H9 (cell line): ENCODE measurements around the gene FBLN7. TPM values are rescaled to one million over a fixed set of nuclear protein-coding genes. Genes with fewer than 3 reads are reported as not detected.

Source experiments
- DNase-seq: peaks from one replicate; pipeline ENCODE4 v3.0.0-alpha.2; 2017
- H2AFZ ChIP-seq: one replicate; pipeline ENCODE4 v1.6.1; 2013; ENCODE audit warnings: mild to moderate bottlenecking, low read length, control low read depth, moderate library complexity
- H2AK5ac ChIP-seq: 2 replicates; pipeline ENCODE4 v1.6.1; 2013; ENCODE audit warnings: low read length, control low read depth, mixed read lengths; ENCODE audit not compliant: insufficient read length
- H2BK120ac ChIP-seq: one replicate; pipeline ENCODE4 v1.6.1; 2013; ENCODE audit warnings: low read depth, mild to moderate bottlenecking, low read length, control low read depth, inconsistent platforms; ENCODE audit not compliant: poor library complexity, severe bottlenecking
- H2BK12ac ChIP-seq: 2 replicates; pipeline ENCODE4 v1.6.1; 2013; ENCODE audit warnings: low read length, control low read depth, mixed read lengths, low read depth; ENCODE audit not compliant: insufficient read length
- H2BK15ac ChIP-seq: 2 replicates; pipeline ENCODE4 v1.6.1; 2013; ENCODE audit warnings: low read depth, low read length, control low read depth
- H2BK20ac ChIP-seq: one replicate; pipeline ENCODE4 v1.6.1; 2013; ENCODE audit warnings: low read depth, mild to moderate bottlenecking, low read length, control low read depth, inconsistent platforms; ENCODE audit not compliant: poor library complexity, severe bottlenecking
- H2BK5ac ChIP-seq: 2 replicates; pipeline ENCODE4 v1.6.1; 2013; ENCODE audit warnings: low read length, control low read depth, mixed read lengths; ENCODE audit not compliant: insufficient read length
- H3K14ac ChIP-seq: 2 replicates; pipeline ENCODE4 v1.6.1; 2013; ENCODE audit warnings: low read length, control low read depth; ENCODE audit not compliant: insufficient read depth
- H3K18ac ChIP-seq: 2 replicates; pipeline ENCODE4 v1.6.1; 2013; ENCODE audit warnings: low read depth, mild to moderate bottlenecking, mixed read lengths, low read length, control low read depth; ENCODE audit not compliant: insufficient read length
- H3K23ac ChIP-seq: 2 replicates; pipeline ENCODE4 v1.6.1; 2013; ENCODE audit warnings: low read length, control low read depth, mixed read lengths, low read depth; ENCODE audit not compliant: insufficient read length
- H3K23me2 ChIP-seq: 2 replicates; pipeline ENCODE4 v1.6.1; 2013; ENCODE audit warnings: low read depth, mild to moderate bottlenecking, mixed read lengths, low read length, control low read depth; ENCODE audit not compliant: insufficient read length, poor library complexity, severe bottlenecking
- H3K27ac ChIP-seq: 2 replicates; pipeline ENCODE4 v1.5.1; 2013; ENCODE audit warnings: low read length, control low read depth, mixed read lengths, low read depth; ENCODE audit not compliant: insufficient read length
- H3K27me3 ChIP-seq: 2 replicates; pipeline ENCODE4 v1.6.1; 2013; ENCODE audit warnings: low read length, control low read depth, inconsistent platforms; ENCODE audit not compliant: insufficient read depth
- H3K4ac ChIP-seq: 2 replicates; pipeline ENCODE4 v1.6.1; 2013; ENCODE audit warnings: low read depth, mild to moderate bottlenecking, control low read depth, inconsistent platforms, low read length, moderate library complexity
- H3K4me1 ChIP-seq: 2 replicates; pipeline ENCODE4 v1.6.1; 2013; ENCODE audit warnings: low read length, control low read depth, inconsistent platforms; ENCODE audit not compliant: insufficient read depth
- H3K4me2 ChIP-seq: 2 replicates; pipeline ENCODE4 v1.6.1; 2013; ENCODE audit warnings: low read length, control low read depth, mixed read lengths; ENCODE audit not compliant: insufficient read length, insufficient read depth
- H3K56ac ChIP-seq: 2 replicates; pipeline ENCODE4 v1.6.1; 2013; ENCODE audit warnings: low read depth, mild to moderate bottlenecking, mixed read lengths, low read length, control low read depth; ENCODE audit not compliant: insufficient read length
- H3K79me1 ChIP-seq: 2 replicates; pipeline ENCODE4 v1.6.1; 2013; ENCODE audit warnings: low read depth, mild to moderate bottlenecking, moderate library complexity, low read length, control low read depth, inconsistent platforms; ENCODE audit not compliant: insufficient read depth, poor library complexity, severe bottlenecking
- H3K79me2 ChIP-seq: 2 replicates; pipeline ENCODE4 v1.6.1; 2013; ENCODE audit warnings: low read length, control low read depth, inconsistent platforms; ENCODE audit not compliant: insufficient read depth
- H3K9ac ChIP-seq: 2 replicates; pipeline ENCODE4 v1.6.1; 2013; ENCODE audit warnings: low read length, control low read depth, mixed read lengths; ENCODE audit not compliant: insufficient read length; ENCODE audit errors: extremely low read depth
- H3K9me3 ChIP-seq: one replicate; pipeline ENCODE4 v1.6.1; 2013; ENCODE audit warnings: low read depth, low read length, inconsistent platforms; ENCODE audit not compliant: control insufficient read depth
- H3T11ph ChIP-seq: one replicate; pipeline ENCODE4 v1.6.1; 2013; ENCODE audit warnings: mild to moderate bottlenecking, low read length, control low read depth, inconsistent platforms
- H4K20me1 ChIP-seq: one replicate; pipeline ENCODE4 v1.6.1; 2013; ENCODE audit not compliant: control insufficient read depth, insufficient read length, insufficient read depth
- H4K5ac ChIP-seq: 2 replicates; pipeline ENCODE4 v1.6.1; 2013; ENCODE audit warnings: low read depth, mild to moderate bottlenecking, mixed read lengths, low read length, control low read depth; ENCODE audit not compliant: insufficient read length
- H4K8ac ChIP-seq: replicated peaks from 2 replicates; pipeline ENCODE4 v1.6.1; 2013; ENCODE audit warnings: low read length, control low read depth, mixed read lengths, low read depth; ENCODE audit not compliant: insufficient read length
- H4K91ac ChIP-seq: 2 replicates; pipeline ENCODE4 v1.6.1; 2013; ENCODE audit warnings: low read depth, mild to moderate bottlenecking, moderate library complexity, mixed read lengths, low read length, control low read depth; ENCODE audit not compliant: insufficient read length
- H3K27ac Mint-ChIP-seq, 3 experiments: 2 replicates in 2 of 3; 3 replicates in 1 of 3; pipeline ENCODE4 v1.8.0; 2020 to 2021; ENCODE audit warnings: mixed read lengths in 3 of 3, mild to moderate bottlenecking in 1 of 3, moderate library complexity in 1 of 3
- H3K27me3 Mint-ChIP-seq: 2 replicates; pipeline ENCODE4 v1.8.0; 2021; ENCODE audit warnings: low read depth, mild to moderate bottlenecking, moderate library complexity, mixed read lengths
- H3K36me3 Mint-ChIP-seq, 3 experiments: 2 replicates in 2 of 3; 3 replicates in 1 of 3; pipeline ENCODE4 v1.8.0; 2020 to 2021; ENCODE audit warnings: low read depth in 3 of 3, mixed read lengths in 3 of 3; ENCODE audit not compliant: insufficient read depth in 1 of 3
- H3K4me1 Mint-ChIP-seq, 2 experiments: 2 replicates each; pipeline ENCODE4 v1.8.0; 2020; ENCODE audit warnings: mixed read lengths in 2 of 2
- H3K4me3 Mint-ChIP-seq, 2 experiments: 2 replicates in 1 of 2; 3 replicates in 1 of 2; pipeline ENCODE4 v1.8.0; 2020 to 2021; ENCODE audit warnings: mild to moderate bottlenecking in 2 of 2, mixed read lengths in 2 of 2, moderate library complexity in 1 of 2
- H3K9me3 Mint-ChIP-seq, 2 experiments: 2 replicates in 1 of 2; 3 replicates in 1 of 2; pipeline ENCODE4 v1.8.0; 2020; ENCODE audit warnings: mild to moderate bottlenecking in 2 of 2, mixed read lengths in 2 of 2, moderate library complexity in 1 of 2
- WGBS: extraction: QIAGEN DNeasy Blood & Tissue Kit; methylation state at CpG from one replicate; pipeline ENCODE4 v1.1.7; 2013; ENCODE audit warnings: missing lambda C conversion rate, low lambda C conversion rate, mixed read lengths; ENCODE audit not compliant: insufficient read length; ENCODE audit errors: extremely low coverage; 5-methylcytosine and 5-hydroxymethylcytosine counted together
- total RNA-seq: library from RNA; stranded (reverse); gene quantifications from 2 replicates; pipeline ENCODE4 v1.2.1, GENCODE V29; 2021
- TF ChIP-seq, protein P1 (sequence below): fragments of 200-600 bp; sonication (generic); conservative IDR thresholded peaks from 3 replicates; pipeline ENCODE4 v1.8.0; 2021; ENCODE audit warnings: antibody characterized with exemption, mild to moderate bottlenecking

Gene FBLN7
- total RNA-seq, 1 experiment from 2014 or later = 1.3 TPM

DNA sequence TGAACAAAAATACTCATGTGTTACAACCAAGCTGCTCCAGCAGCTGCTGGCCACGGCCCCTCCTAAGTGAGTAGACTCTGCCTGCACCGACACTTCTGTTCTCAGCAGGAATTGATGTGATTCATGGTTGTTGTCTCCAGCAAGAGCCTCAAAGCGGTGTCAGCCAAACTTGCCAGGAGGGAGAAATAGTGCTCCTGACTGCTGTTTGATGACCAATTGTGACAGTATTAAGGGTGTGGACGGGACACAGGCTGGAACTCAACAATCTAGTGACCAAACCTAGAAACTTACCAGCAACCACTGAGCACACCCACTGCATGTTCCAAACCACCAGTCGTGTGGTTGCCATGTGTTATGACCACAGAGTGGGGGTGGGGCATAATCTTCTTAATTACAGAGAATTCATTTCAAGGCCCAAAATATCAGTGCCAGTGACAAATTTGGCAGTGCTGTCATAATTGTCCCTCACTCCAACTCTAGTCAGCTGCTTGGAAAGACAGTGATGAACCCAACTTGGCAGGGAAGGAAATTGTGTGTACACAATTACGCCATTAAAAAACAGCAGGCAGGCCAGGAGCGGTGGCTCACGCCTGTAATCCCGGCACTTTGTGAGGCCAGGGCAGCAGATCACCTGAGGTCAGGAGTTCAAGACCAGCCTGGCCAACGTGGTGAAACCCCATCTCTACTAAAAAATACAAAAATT is 30.4 kb downstream of the FBLN7 start:
- Histone ChIP-seq H3K79me1 (no peaks in the 10 kb centered on the region), H3K79me2 (no peaks in the 10 kb centered on the region), H2AK5ac (no peak overlapping the region), H2BK120ac (no peak overlapping the region), H4K20me1 (no peaks in the 10 kb centered on the region), H3K4me1 (no peaks in the 10 kb centered on the region), H3K27ac (no peak overlapping the region), H2AFZ (no peak overlapping the region), H4K5ac (no peak overlapping the region), H3K27me3 (no peaks in the 10 kb centered on the region), H3K14ac (no peak overlapping the region), H3K23ac (no peak overlapping the region), H3K4ac (no peak overlapping the region), H3T11ph (no peak overlapping the region), H3K18ac (no peak overlapping the region), H3K4me2 (no peak overlapping the region), H4K91ac (no peak overlapping the region), H3K56ac (no peak overlapping the region), H2BK15ac (no peak overlapping the region), H3K9me3 (no peaks in the 10 kb centered on the region), H2BK12ac (no peak overlapping the region), H3K9ac (no peak overlapping the region), H4K8ac (no peak overlapping the region), H2BK5ac (no peak overlapping the region), H2BK20ac (no peak overlapping the region), H3K23me2 (no peaks in the 10 kb centered on the region)
- no CpG with 5 or more reads among the region's 10 CpGs for WGBS
- TF ChIP-seq, protein P1, sequence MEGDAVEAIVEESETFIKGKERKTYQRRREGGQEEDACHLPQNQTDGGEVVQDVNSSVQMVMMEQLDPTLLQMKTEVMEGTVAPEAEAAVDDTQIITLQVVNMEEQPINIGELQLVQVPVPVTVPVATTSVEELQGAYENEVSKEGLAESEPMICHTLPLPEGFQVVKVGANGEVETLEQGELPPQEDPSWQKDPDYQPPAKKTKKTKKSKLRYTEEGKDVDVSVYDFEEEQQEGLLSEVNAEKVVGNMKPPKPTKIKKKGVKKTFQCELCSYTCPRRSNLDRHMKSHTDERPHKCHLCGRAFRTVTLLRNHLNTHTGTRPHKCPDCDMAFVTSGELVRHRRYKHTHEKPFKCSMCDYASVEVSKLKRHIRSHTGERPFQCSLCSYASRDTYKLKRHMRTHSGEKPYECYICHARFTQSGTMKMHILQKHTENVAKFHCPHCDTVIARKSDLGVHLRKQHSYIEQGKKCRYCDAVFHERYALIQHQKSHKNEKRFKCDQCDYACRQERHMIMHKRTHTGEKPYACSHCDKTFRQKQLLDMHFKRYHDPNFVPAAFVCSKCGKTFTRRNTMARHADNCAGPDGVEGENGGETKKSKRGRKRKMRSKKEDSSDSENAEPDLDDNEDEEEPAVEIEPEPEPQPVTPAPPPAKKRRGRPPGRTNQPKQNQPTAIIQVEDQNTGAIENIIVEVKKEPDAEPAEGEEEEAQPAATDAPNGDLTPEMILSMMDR = no peak
- no peak for DNase-seq
- H3K4me3 Mint-ChIP-seq = no peak overlapping the region
- no peaks in the 10 kb centered on the region for H3K9me3 Mint-ChIP-seq
- H3K4me1 Mint-ChIP-seq = peaks cover 2 to 6% of the 10 kb centered on the region in 2 experiments; a peak in 1 of 4 replicates
- H3K27ac Mint-ChIP-seq = no peak overlapping the region
- peaks cover 1% of the 10 kb centered on the region for H3K27me3 Mint-ChIP-seq
- no peaks in the 10 kb centered on the region for H3K36me3 Mint-ChIP-seq
